Duodenal mucosa (tissue), 2 donors: ENCODE data around the gene ZNF500.

Experiments
- H3K27ac ChIP-seq: one replicate; pipeline ENCODE4 v1.7.0; 2013; ENCODE audit warnings: low read depth, low read length
- H3K27me3 ChIP-seq, 2 donors: one replicate each; pipeline ENCODE4 v1.7.0; 2013; ENCODE audit warnings: low read length in 2 of 2, control low read depth in 1 of 2; ENCODE audit not compliant: insufficient read depth in 2 of 2, control insufficient read depth in 1 of 2
- H3K36me3 ChIP-seq, 2 donors: one replicate each; pipeline ENCODE4 v1.7.0; 2013; ENCODE audit warnings: low read length in 2 of 2, control low read depth in 1 of 2; ENCODE audit not compliant: insufficient read depth in 2 of 2, control insufficient read depth in 1 of 2
- H3K4me1 ChIP-seq, 2 donors: one replicate each; pipeline ENCODE4 v1.7.0; 2013; ENCODE audit warnings: low read length in 2 of 2, control low read depth in 1 of 2; ENCODE audit not compliant: insufficient read depth in 2 of 2, control insufficient read depth in 1 of 2
- H3K4me3 ChIP-seq, 2 donors: one replicate each; pipeline ENCODE4 v1.7.0; 2013; ENCODE audit warnings: low read length in 2 of 2, low read depth in 1 of 2
- H3K9ac ChIP-seq, 2 donors: one replicate each; pipeline ENCODE4 v1.7.0; 2013; ENCODE audit warnings: low read length in 2 of 2, low read depth in 1 of 2
- H3K9me3 ChIP-seq, 2 donors: one replicate each; pipeline ENCODE4 v1.7.0; 2013; ENCODE audit warnings: low read length in 2 of 2, control low read depth in 1 of 2; ENCODE audit not compliant: control insufficient read depth in 1 of 2

The ZNF500 gene

GRCh38 chr16:4698321-4699045 is 68.5 kb downstream of the ZNF500 start:
- no peak overlapping the region for H3K9ac ChIP-seq
- no peaks in the 10 kb centered on the region for H3K27me3 ChIP-seq
- H3K9me3 ChIP-seq: no peaks in the 10 kb centered on the region
- H3K27ac ChIP-seq: no peak overlapping the region
- H3K36me3 ChIP-seq: peaks cover 25 to 80% of the 10 kb centered on the region in 2 donors
- H3K4me3 ChIP-seq: no peak overlapping the region
- H3K4me1 ChIP-seq: peaks cover 6 to 16% of the 10 kb centered on the region in 2 donors
